Stimulated activated CD8-positive, alpha-beta memory T cell treated with anti-CD3 and anti-CD28 coated beads, Interleukin-15, amount 100 ng/mL, for 24 hours (primary cell): ENCODE measurements around the gene SKAP2.

Experiments used
- DNase-seq: peaks from one replicate; pipeline ENCODE4 v3.0.0-alpha.2; 2020; ENCODE audit warnings: low read depth

SKAP2 gene

DNA sequence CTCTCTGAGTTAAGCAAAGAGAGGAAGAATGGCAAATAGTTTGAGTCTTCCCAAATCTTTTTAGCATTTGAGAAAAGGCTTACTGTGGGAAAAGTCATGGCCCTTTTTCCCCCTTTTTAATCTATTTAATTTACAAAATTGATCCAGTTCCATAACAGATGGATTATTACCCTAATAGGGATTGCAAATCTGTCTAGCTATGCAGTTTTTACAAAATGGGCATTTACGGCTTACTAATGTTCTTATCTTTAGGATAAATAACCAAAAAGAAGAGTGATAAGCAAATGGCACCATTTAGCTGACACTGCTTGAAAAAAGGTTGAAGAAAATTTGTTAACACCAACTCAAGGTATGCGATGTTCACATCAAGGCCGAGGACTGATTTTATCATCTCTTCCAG lies 169.7 kb downstream of the SKAP2 start:
- DNase-seq, result no peak

DNA sequence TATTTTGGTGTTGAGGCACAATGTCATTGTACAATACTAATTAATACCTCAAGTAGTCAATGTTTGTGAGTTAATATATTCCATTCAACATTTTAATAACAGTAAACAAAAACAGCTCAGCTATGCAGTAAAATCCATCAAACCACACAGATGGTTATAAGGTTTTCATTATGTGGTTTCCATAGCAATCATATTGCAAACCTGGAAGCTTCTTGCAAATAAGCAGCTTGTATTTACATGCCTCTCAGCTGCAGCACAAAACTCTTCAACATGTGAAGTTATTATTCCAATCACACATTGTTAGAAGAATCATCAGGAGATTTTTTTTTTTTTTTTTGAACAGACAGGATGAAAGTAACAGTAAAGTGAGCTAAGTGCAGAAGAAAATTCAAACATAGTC lies 170.2 kb downstream of the SKAP2 start:
- DNase-seq, result no peak

DNA sequence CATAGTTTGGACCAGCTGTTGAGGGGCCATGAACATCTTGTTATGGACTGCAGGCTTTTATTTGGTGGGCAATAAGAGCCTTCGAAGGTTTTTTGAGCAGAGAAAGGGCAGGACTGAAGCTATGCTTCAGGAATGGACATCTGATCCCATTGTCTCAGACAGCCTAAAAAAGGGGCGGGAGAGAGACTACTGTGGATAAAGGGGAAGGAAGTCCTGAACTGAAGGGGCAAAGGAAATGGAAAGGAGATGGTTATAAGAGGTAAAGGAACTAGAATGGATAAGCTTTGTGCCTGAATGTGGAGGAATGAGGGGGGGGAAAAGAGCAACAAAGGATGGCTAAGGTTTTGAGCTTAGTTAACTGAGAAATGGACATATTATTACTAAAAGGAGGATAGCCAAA lies 172.5 kb downstream of the SKAP2 start:
- DNase-seq, result no peak

DNA sequence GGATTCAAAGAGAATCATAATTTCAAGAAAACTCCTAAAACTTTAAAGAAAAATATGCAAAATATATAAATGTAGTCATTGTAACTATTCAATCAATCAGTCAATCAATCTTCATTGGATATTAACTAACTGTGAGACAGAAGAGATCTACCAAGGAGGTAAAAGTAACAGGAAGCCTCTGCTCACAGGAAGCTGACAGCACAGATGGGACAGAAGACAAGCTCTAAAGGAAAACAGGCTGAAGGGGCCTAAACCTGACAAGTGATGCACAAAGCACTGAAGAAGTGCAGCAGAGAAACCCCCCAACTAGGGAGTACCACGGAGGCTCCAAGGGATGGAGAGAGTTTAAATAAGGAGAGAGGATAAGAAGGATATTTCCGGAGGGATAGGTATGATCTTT lies 173.0 kb downstream of the SKAP2 start:
- DNase-seq, result no peak

DNA sequence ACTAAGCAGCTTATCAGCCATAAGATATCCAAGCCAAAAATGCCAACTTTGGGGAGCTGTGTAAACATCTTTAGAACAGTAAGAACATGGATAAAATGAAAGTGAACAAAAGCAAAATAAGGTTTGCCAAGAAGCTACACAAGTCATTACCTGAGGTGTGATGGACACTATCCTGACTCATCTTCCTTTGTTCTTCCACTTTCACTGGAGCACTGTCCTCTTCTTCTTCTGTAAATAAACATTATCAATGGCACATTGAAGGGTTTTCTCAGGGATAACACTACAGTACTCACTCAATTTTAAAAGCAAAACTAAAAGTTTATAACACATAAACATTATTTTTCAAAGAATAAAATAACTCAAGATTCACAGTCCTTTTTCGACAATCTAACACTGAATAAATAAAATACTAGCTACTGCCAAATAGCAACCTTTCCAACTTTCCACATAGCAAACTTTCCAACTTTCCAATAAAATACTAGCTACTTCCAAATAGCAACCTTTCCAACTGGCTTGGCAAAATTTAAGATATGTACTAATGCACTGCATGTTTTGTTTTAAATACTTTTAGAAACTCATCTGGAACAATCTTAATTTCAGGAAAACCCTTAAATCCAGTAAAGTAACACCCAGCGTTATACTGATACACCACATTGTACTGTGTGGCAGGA lies 174.1 kb downstream of the SKAP2 start:
- DNase-seq, result no peak

DNA sequence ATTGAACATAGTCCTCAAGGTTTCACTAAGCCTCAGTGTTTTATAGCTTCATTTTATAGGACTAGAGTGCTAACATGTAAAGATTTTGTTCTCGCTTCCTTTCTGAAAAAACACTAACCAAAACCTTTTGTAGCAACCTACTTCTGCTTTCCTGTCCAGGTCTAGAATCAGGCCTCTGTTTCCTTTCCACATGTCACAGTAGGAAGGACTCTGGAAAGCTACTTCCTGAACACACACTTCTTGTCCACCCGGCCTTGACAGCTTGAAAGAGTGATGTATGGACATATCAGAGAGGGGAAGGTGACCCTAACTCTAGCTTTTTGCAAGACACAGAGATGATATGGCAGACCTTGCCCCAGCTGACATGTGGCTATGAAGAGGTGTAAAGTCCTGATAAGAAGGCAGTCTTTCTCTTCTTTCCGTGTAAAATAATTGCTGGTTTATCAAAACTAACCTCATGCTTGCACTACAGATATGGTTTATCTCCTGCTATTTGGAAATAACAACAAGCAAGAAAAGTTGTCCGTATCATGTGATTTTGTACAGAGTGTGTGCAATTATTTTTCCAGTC lies 175.4 kb downstream of the SKAP2 start:
- no peak for DNase-seq

DNA sequence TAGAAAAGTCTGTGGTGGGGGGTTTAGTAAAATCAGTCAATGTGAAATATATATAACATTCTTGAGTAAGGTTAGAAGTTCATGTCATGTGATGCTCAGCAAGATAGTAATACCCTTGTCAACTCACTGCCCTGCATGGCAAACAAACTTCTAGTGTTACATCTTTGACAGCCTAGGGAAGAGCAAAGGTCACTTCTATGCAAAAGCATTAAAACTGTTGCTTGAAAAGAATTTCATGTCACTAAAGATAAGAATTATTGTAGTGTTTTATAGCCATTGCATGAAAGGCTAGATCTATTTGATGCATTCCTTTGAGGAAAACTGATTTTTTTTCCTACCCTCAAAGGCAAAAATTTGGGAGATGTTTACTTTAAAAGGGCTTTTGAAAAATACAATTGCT lies 176.0 kb downstream of the SKAP2 start:
- DNase-seq, result no peak

DNA sequence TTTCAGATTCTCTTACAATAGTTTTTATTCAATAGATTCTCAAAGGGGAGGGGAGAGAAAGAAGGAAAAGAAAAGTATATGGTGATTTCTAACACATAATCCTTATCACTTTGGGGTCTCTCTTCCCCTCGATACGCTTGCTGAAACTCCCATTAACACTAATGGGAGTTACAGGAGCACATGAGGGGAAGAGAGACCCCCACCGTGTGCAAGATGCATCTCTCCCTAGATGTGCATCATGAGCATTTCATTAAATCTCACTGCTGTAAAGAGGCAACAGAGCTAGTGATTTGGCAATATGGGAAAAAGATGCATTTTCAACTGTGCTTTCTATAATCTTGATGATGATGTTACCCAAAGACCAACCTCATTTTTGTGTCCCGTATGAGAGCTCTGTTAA lies 177.4 kb downstream of the SKAP2 start:
- no peak for DNase-seq

DNA sequence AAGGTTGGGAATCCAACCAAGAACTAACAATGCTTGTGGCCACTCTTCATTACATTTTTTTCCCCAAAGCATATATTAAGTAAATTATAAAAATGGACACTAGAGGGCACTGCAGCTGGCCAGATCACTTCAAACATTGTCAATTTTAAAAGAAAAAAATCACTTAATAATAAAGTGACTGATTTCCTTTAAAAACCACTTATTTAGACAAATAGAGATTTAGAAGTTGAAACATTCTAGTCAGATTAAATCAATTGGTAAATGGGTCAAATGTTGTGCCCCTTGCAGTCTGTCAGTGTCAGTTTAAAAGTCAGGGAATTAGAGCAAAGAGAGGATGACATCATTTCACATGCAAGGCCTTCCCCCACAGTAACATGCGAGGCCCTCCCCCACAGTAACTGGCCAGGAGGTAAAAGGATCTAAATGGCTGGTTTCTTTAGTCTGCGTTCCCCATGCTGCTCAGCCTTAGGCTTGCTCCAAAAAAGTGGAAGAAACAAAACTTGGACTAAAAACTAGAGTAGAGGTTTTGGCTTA lies 177.9 kb downstream of the SKAP2 start:
- no peak for DNase-seq

DNA sequence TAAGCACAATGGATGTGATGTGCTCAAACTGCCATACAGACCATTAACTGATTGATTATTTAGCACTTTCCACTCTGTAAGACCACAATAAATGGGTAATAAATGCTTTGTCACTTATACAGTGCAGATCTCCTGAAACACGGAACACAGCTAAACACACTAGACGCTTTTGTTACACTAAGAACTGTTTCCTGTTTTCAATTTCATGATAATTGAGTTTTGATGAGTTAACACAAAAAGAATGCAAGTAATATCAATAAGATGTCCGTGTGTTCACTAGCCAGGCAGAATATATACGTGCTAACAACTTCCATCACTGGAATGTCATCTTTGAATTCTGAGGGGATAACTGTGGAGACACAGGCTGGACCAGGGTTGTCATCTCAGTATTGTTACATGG lies 178.8 kb downstream of the SKAP2 start:
- no peak for DNase-seq

DNA sequence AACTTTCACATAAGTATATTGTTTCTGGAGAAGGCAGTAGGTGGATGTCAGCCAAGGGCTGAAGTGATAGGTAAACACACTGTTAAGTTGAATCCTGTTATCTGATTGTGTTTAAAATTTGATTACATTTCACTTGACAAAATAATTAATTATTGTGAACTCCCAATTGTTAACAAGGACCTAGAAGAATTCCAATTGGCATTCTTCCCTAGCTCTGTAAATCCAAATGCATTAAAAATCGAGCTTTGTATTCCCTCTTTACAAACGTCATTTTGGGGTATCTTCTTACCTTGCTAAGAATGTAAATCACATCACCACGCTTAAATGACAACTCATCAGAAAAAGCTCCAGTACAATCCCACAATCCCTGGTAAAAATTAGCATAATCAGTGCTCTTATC lies 179.9 kb downstream of the SKAP2 start:
- no peak for DNase-seq

DNA sequence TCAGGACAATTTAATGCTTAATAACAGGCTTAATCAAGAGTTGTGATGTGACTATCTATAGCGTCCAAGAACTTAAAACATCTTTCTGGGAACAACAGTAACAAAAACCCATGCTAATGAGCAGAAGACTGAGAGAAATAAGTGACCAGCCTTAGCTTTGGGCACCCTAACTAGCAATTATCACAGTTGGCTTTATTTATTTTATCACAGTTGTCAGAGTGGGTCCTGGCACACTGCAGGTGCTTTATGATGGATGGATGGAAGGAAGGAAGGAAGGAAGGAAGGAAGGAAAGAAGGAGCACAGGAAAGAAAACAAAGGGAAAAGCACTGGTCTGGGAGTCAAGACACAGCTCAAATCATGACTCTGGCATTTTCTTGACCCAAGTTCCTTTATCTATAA lies 181.1 kb downstream of the SKAP2 start:
- DNase-seq, result no peak

DNA sequence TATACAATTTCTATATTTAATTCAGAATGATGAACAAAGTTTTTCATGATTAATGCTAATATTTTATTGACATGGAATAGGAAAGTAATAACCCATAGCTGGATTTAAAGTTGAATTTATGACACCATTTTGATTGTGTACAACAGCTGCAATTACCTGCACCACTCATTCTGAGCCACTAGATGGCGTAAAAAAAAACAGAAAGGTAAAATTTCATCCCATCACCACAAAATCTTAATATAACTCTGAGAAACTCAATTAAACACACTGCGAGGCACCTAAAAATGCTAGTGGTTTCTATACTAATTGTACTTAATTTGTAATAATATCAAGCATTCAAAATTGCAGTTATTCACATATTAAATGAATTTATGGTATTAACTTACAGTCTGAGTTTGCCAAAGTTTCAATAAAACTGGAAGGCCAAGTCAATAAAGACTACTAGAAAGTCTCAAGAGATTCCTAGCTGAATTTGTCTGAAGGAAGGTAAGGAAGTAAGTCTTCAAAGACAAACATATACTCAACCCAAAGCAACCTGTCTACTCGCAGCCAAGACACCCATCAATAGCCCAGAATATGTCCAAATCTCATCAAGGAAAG lies 182.5 kb downstream of the SKAP2 start:
- DNase-seq, result no peak

DNA sequence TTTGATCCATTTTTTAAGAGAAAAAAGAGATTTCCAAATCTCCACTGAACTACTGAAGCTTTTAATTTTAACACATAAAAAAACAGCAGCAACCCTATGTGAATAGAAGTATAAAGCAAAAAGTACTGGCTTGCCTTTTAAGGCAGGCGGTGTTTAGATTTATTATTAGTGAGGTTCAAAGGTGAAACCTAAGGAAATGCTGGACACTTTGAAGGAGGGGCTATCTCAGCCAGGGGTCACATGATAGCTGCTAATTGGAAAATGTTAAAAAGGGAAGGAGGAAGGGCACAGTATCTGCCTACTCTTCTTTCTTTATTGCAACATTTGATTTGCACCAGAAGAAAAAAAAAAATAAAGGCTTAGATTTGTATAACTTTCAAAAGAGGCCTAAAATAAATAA lies 183.8 kb downstream of the SKAP2 start:
- DNase-seq, result no peak

DNA sequence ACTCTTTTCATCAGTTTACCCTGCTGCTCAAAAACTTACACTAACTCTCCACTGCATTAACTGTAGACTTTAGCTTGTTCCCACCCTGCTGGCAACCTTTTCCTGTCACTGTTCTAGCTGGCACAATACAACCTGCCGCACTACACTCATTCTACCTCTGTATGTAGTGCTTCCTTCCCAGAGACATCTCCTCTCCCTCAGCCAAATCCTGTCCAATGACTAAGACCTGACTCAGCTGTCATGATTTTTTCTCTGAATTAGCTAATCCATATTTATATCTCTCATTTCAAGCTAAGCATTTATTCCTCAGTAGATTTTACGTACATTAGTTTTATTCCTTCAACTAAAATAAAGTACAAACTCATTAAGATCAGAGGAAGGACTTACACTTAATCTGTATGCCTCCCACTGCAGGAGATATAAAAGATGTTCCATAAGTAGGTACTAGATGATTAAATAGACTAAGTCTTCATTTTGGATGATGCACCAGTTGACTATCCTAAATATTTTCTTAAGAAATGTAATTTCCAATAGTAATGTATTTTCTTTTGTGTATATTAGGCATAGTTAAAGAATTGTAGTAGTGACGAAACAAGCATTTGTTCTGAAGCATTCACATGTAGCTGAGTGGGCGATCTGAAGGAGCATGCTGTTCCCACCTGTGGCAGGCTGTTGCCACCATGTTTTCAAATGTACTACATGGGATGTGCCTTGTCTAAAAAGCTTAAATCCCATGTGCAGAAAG lies 189.1 kb downstream of the SKAP2 start:
- DNase-seq, result no peak

DNA sequence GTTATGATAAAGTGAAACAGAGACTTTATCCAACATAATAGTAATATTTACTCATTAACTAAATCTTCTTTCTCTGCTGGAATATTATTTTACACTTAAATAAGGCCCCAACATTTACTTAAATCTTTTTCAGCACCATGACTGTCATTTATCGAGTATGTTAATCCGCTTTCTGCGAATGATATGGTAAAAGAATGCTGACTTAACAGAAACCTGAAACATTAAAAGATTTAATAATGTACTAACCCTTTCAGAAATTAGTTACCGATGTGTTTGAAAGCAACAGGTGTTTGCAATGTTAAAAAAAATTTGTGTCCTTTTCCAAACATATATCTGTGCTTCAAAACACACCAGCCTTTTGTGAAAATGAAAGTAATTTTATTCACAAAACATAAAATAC lies 190.5 kb downstream of the SKAP2 start:
- no peak for DNase-seq

DNA sequence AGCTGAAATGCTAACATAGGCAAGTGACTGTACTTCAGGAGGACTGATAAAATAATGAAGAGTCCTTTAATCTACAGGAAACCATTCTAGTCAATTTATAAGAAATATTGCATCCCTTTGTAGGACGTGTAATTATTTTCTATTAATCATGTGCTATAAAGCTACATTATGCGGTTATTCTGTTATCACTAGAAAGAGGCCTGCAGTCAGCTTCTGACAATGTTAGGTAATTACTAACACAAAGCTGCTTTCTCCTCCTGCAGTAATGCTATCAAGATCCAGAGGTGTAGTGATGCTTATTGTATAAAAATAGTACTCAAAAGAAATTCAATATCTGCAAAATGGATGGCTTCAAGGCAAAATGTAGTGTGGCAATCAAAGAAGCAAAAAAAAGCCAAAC lies 191.1 kb downstream of the SKAP2 start:
- no peak for DNase-seq

DNA sequence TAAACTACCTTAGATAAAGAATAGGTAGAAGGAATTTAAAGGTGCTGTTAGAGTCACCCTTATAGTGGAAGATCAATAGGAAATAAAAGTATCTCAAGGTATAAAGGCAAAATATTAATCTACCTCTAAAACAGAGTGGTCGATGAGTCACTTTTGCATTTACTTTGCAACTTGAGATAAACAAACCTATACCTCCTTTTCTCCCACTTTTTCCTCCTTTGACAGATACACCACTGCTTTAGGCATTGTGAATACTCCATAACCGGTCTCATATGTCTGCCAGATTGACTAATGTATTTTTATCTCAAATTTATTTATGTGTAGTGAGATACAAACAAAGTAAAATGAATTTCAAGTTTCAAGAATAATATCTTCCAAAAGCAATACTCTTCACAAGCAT lies 193.5 kb downstream of the SKAP2 start:
- DNase-seq, result no peak

DNA sequence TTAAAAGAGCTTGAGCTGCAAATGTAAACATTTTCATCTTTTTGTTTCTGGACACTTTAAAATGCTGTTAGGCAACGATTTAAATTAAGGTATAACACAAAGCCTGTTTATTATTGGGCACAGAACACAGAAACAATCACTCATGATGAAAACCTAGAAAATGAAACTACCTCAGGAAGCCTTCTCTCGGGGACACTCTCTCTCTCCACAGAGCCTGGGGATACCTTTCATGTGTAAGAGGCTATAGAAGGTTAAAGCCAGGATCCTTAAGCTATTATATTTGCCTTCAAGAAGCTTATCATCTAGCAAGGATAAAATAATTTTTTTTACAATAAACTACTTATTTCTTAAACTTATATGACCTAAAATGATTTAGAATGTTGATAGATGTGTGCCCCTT lies 194.1 kb downstream of the SKAP2 start:
- no peak for DNase-seq

DNA sequence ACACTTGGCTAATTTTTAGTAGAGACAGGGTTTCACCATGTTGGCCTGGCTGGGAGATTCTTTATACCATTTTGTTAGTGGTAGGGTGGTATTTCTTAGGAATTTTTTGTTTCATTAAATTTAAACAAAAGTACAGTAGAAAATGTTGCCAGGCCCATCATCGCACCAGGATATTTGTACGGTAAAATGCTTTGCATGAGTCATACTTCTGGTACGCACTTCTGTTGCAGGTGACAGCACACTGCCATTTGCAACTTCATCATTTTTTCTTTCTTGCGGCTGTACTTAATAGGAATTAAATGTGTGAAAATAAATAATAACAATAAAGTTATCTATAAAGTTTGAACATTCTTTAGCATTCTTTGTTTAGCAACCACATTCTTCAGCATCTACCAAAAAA lies 195.6 kb downstream of the SKAP2 start:
- no peak for DNase-seq

DNA sequence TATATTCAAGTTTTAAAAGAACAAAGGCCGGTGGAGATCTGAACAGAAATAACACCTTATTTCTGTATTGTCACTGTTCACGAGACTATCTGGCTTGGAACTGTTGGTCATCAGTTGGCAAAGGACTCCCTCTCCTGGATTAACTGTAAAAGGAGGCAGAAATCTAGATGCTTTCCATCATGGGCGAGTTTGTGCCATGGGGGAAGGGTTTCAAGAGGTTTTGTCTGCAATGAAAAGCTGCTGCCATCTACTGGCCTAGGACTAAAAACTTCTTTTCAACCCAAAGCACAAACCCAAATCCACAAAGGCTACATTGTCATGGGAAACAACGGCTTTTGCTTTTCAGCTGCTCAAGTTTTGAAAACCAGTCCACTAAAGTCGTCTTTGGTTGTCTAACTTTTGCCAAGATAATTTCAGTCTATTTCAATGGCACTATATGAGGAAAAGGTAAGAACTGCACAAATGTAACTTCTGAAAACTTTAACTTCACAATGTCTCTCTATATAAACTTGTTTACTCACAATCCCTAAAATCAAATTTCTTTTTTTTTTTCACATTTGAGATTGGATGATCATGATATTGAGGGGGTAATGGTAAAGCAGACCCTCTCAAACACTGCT lies 196.8 kb downstream of the SKAP2 start:
- no peak for DNase-seq

DNA sequence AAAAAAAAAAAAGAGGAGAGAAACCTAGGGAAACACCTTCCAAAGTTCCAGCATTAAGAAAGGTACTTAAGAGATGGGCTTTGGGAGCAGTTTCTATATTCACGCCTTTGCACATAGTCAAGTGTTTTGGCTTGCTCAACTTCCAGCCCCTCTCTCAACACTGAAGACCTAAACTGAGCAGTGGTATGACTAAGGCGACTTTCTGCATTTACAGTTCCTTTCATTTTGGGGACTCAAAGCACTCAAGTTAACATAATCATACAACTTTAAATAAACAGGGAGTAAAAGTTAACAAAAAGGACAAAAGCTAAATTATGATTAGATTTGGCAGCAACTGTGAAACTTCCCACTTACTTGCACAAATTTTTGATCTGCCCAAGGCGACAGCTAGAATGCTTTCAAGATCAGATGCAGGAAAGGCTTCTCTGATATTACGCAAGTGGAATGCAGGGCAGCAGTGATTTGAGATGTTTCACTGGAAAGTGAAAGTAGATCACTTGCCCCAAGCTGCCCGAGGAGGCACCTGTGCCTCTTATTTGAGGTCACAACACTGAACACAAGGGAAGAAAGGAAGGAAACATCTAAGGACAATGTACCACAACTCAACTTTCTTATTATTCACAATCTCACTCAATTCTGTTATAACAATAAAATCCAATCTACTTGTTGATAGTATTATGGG lies 199.5 kb downstream of the SKAP2 start:
- DNase-seq, result no peak
